IPS DF 6.9 (cell line): ENCODE results near the gene ATP2C1.

Source experiments
- DNase-seq: peaks from one replicate; pipeline ENCODE4 v3.0.0-alpha.2; 2013; ENCODE audit warnings: low read depth, low spot score
- H3K27ac ChIP-seq: one replicate; pipeline ENCODE4 v1.5.1; 2013; ENCODE audit warnings: low read length, control low read depth
- H3K27me3 ChIP-seq: 2 replicates; pipeline ENCODE4 v1.6.1; 2013; ENCODE audit warnings: mild to moderate bottlenecking, low read length; ENCODE audit not compliant: control insufficient read depth, insufficient read depth
- H3K36me3 ChIP-seq: 2 replicates; pipeline ENCODE4 v1.6.1; 2013; ENCODE audit warnings: low read length; ENCODE audit not compliant: control insufficient read depth, insufficient read depth
- H3K4me1 ChIP-seq: 2 replicates; pipeline ENCODE4 v1.6.1; 2013; ENCODE audit warnings: low read length; ENCODE audit not compliant: control insufficient read depth, insufficient read depth
- H3K4me3 ChIP-seq: 2 replicates; pipeline ENCODE4 v1.5.1; 2013; ENCODE audit warnings: mild to moderate bottlenecking, low read length
- H3K9me3 ChIP-seq: 2 replicates; pipeline ENCODE4 v1.6.1; 2013; ENCODE audit warnings: low read length, inconsistent platforms; ENCODE audit not compliant: control insufficient read depth, insufficient read depth
- WGBS: extraction: QIAGEN DNeasy Blood & Tissue Kit; methylation state at CpG from one replicate; pipeline ENCODE4 v1.1.7; 2013; ENCODE audit warnings: mixed read lengths, missing lambda C conversion rate; ENCODE audit not compliant: insufficient read length, insufficient coverage; 5-methylcytosine and 5-hydroxymethylcytosine counted together

ATP2C1 gene

DNA sequence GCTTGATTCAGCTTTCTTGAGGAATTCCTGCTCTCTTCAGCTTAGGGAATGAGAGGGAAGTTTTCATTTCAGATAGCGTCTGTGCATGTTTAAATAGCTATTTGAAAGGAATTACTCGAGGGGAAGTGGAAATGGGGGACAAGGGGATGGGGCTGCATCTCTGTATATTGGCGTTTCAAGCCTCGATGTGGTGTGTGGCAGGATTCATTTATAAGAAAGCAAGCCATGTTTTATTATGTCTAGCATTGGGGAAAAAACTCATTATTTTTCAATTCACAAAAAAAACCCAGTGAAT is 1.0 kb downstream of the ATP2C1 start:
- no peaks in the 10 kb centered on the region for H3K27me3 ChIP-seq
- peak overlapping the region; percentile 92; the same call in 1 of the 2 replicates for H3K4me3 ChIP-seq
- no peak for DNase-seq
- no peaks in the 10 kb centered on the region for H3K36me3 ChIP-seq
- H3K27ac ChIP-seq, result no peak overlapping the region
- H3K9me3 ChIP-seq, result no peaks in the 10 kb centered on the region
- no CpG with 5 or more reads among the region's 4 CpGs for WGBS
- peaks cover 3% of the 10 kb centered on the region; the same call in 1 of the 2 replicates for H3K4me1 ChIP-seq

DNA sequence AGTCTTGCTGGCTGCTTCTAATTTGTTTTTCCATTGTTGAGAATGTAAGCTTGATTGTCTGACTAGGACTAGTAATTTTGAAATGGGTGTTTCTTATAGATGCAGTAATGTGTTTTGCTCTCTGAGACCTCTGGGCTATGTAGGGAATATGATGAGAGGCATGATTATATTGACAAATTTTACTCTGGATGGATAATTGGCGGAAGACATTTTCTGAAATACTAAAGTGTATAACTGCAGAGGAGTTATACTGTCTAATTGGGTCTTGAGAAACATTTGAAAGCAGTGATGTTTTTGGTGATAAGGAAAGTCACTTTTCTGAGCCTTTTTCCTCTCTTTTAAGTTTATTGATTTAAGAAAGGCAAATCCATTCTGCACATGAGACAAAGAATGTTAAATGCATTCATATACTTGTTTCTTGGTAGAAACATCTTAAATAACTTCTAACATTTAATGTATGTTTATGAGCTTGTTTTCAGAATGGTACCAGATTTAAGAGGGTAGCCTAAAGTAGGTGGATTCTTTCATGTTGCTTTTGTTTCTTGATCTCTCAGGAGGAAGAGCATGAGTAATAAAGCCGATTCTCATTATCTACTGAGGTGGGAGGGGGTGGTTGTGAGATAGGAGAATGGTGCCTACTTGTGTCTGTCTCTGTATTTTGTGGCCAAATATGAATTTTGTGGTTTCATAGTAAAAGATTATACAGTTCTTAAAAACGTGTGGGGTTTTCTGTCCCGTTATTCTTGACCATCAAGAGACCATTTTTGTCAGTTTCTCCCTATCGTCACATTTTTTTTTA is 2.0 kb downstream of the ATP2C1 start:
- DNase-seq, result no peak
- no peak overlapping the region for H3K4me3 ChIP-seq
- H3K4me1 ChIP-seq, result peaks cover 3% of the 10 kb centered on the region; the same call in 1 of the 2 replicates
- H3K27me3 ChIP-seq, result no peaks in the 10 kb centered on the region
- no CpG with 5 or more reads among the region's 5 CpGs for WGBS
- H3K36me3 ChIP-seq, result no peaks in the 10 kb centered on the region
- H3K9me3 ChIP-seq, result no peaks in the 10 kb centered on the region
- H3K27ac ChIP-seq, result no peak overlapping the region

DNA sequence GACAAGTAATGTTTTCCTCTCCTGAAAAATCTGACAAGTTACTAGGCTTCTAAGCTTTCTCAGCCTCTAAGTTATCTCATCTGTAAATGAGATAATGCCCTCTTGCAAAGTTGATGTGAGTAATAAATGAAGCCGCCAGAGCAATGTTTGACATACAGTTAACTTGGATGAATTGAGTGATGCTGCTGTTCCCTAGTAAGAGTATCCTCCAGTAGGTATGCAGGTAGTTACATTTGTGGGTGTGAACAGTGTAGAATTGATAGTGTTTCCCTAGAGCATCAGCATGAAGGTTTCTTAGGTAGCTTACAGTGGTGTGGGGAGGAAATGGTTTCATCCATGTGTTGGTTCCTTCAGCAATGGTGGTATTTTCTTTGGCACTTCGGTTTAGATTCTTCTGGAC is 3.4 kb downstream of the ATP2C1 start:
- no CpG with 5 or more reads among the region's 2 CpGs for WGBS
- H3K27ac ChIP-seq, result no peak overlapping the region
- DNase-seq, result no peak
- H3K4me3 ChIP-seq, result no peak overlapping the region
- no peaks in the 10 kb centered on the region for H3K9me3 ChIP-seq
- H3K36me3 ChIP-seq, result no peaks in the 10 kb centered on the region
- H3K27me3 ChIP-seq, result no peaks in the 10 kb centered on the region
- H3K4me1 ChIP-seq, result peaks cover 6% of the 10 kb centered on the region; the same call in 1 of the 2 replicates

DNA sequence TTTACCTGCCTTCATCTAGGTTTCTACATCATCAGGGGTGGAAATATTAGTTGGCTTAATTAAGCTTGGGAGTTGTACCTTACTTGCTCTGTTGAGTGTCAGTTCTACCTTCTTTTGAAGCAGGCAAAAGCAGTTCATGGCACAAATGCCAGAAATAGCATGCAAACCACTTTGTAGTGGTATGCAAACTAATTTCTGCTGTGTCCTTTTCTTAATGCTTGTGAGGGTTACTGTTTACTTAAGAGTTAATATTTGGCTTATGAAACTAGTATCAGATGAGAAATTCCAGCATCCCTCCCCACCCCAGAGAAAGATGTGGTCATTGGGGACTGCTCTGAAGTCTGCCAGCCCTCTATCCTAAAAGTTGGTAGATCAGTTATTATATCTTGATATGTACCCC is 7.1 kb downstream of the ATP2C1 start:
- Histone ChIP-seq H3K27me3 (no peaks in the 10 kb centered on the region), H3K36me3 (no peaks in the 10 kb centered on the region), H3K4me1 (peaks cover 6% of the 10 kb centered on the region; the same call in 1 of the 2 replicates), H3K27ac (no peak overlapping the region), H3K9me3 (no peaks in the 10 kb centered on the region), H3K4me3 (no peak overlapping the region)
- no peak for DNase-seq

DNA sequence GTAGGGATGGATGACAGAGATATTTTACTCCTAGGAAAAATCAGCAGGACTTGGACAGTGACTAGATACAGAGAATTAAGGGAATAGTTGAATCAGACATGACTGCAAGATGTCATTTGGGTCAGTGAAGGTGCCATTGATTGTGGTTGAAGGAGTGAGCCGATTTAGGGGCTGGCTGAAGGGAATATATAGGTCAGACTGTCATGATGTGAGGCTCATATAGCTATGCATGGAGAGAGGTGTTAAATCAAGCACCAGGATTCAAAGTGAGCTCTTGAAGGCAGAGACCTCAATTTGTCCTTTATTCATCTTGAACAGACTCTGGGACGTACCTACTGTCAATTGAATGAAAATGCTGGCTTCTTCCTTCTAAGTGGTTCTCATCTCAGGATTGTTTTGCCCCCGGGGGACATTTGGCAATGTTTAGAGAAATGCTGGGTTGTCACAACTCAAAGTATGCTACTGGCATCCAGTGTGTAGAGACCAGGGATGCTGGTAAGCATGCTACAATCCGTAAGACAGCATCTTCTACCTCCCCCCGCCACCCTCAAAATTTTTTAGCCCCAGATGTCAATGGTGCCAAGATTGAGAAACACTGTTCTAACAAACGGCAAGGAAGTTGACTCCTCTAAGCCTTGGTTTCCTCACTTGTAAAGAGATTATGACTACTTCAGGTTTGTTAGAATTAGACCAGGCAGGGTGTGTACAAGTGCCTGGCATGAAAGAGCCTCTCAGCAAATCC is 7.8 kb downstream of the ATP2C1 start:
- no CpG with 5 or more reads among the region's 6 CpGs for WGBS
- H3K27ac ChIP-seq, result no peak overlapping the region
- DNase-seq, result no peak
- H3K9me3 ChIP-seq, result no peaks in the 10 kb centered on the region
- peaks cover 6% of the 10 kb centered on the region; the same call in 1 of the 2 replicates for H3K4me1 ChIP-seq
- H3K27me3 ChIP-seq, result no peaks in the 10 kb centered on the region
- no peaks in the 10 kb centered on the region for H3K36me3 ChIP-seq
- H3K4me3 ChIP-seq, result no peak overlapping the region

DNA sequence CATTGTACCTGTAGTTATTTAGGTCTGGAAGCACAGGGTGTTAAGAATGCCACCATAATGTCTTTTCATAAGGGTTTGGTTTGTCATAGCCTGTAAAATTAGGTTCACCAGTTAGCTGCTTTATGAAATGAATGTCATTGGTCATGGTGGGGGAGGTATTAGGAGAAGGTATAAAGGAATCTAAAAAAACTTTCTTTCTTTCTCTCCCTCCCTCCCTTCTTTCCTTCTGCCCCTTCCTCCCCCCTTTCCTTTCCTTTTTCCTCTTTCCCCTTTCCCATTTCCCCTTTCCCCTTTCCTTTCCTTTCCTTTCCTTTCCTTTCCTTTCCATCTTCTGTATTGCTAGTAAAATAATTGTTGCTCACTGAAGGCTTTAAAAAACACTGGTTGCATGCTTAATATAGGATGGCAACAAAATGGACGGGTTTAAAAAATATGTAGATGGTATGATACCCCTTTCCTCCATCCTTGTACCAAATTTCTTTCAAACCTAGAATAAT is 9.6 kb downstream of the ATP2C1 start:
- DNase-seq, result no peak
- Histone ChIP-seq H3K4me1 (peaks cover 3% of the 10 kb centered on the region; the same call in 1 of the 2 replicates), H3K27me3 (no peaks in the 10 kb centered on the region), H3K9me3 (no peaks in the 10 kb centered on the region), H3K27ac (no peak overlapping the region), H3K4me3 (no peak overlapping the region), H3K36me3 (no peaks in the 10 kb centered on the region)
- WGBS, result no CpG with 5 or more reads among the region's 1 CpG

DNA sequence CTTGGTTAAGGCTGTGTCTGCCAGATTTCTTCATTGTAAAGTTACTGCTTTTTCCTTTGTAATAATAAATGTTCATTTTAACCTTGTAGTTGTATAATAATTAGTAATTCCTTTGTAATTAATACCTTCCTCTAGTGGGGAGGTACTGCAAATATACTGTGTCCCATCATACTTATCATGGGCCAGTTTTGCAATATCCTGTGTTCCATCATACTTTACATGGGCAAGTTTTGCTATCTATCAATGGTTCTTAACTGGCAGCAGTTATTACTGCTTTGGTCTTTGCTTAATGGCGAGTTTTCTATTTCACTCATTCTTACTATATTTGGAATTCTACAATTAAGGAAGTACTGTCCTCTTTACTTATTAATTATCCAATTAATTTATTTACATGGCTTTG is 10.6 kb downstream of the ATP2C1 start:
- no peak overlapping the region for H3K27ac ChIP-seq
- H3K4me1 ChIP-seq, result peaks cover 3% of the 10 kb centered on the region; the same call in 1 of the 2 replicates
- no peaks in the 10 kb centered on the region for H3K36me3 ChIP-seq
- no peak for DNase-seq
- H3K9me3 ChIP-seq, result no peaks in the 10 kb centered on the region
- H3K27me3 ChIP-seq, result no peaks in the 10 kb centered on the region
- no CpG with 5 or more reads among the region's 1 CpG for whole genome bisulfite sequencing
- H3K4me3 ChIP-seq, result no peak overlapping the region

DNA sequence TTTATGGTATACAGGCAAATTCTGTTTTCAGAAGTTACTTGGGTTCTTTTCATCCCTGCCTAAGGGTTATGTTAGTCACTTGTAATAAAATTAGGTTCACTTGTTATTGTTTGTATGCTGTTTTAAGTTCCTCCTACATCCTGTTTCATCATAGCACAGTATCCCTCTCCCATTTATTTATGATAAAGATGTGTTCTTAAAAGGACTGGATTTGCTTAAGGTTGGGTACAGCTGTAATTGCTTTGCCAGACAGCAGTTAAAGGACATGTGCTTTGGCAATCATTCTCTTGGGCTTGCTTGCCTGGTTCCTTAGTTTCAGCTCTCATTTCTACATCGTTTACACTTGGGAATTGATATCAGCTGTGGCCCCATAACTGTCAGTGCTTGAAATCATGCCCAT is 11.7 kb downstream of the ATP2C1 start:
- Histone ChIP-seq H3K4me1 (peaks cover 3% of the 10 kb centered on the region; the same call in 1 of the 2 replicates), H3K36me3 (no peaks in the 10 kb centered on the region), H3K27me3 (no peaks in the 10 kb centered on the region), H3K4me3 (no peak overlapping the region), H3K27ac (no peak overlapping the region), H3K9me3 (no peaks in the 10 kb centered on the region)
- no peak for DNase-seq
- no CpG with 5 or more reads among the region's 1 CpG for WGBS

DNA sequence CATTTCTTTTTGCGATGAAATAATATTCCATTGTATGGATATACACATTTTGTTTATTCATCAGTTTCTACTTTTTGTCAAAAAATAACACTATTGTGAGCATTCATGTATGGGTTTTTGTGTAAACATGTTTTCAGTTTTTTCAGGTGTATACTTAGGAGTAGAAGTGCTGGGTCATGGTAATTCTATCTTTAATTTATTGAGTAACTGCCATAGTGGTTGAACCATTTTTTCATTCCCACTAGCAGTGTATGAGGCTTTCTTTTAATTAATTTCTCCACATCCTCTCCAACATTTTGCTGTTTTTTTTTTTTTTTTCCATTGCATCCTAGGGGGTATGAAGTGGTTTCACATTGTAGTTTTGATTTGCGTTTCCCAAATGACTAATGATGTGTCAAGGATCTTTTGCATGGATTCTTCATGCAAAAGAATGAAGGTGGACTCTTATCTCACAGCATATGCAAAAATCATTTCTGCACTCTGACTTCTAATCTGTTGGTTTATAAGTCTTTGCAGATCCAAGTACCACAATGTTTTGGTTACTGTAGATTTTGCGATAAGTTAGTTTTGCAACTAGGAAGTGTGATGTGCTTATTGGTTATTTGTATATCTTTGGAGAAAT is 12.6 kb downstream of the ATP2C1 start:
- no CpG with 5 or more reads among the region's 3 CpGs for whole genome bisulfite sequencing
- H3K36me3 ChIP-seq, result no peaks in the 10 kb centered on the region
- H3K27me3 ChIP-seq, result no peaks in the 10 kb centered on the region
- no peak overlapping the region for H3K4me3 ChIP-seq
- H3K27ac ChIP-seq, result no peak overlapping the region
- peaks cover 2% of the 10 kb centered on the region; the same call in 1 of the 2 replicates for H3K4me1 ChIP-seq
- DNase-seq, result no peak
- H3K9me3 ChIP-seq, result no peaks in the 10 kb centered on the region

DNA sequence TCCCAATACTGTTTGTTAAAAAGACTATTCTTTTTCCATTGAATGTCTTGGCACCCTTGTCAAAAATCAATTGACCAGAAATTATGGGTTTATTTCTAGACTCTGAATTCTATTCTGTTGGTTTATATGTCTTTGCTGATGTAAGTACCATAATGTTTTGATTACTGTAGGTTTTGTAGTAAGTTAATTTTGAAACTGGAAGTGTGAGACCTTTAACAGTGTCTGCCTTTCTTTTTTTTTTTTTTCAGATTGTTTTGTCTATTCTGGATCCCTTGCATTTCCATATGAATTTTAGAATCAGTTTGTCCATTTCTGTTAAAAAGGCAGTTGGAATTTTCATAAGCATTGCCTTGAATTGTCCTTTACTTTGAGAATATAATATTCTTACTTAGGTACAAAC is 13.6 kb downstream of the ATP2C1 start:
- no peaks in the 10 kb centered on the region for H3K36me3 ChIP-seq
- H3K9me3 ChIP-seq, result no peaks in the 10 kb centered on the region
- H3K27me3 ChIP-seq, result no peaks in the 10 kb centered on the region
- no peak overlapping the region for H3K4me3 ChIP-seq
- DNase-seq, result no peak
- H3K27ac ChIP-seq, result no peak overlapping the region
- no peaks in the 10 kb centered on the region for H3K4me1 ChIP-seq
